A549 treated with RU486 at 1 μM for 4 hours (cell line): ENCODE data around the gene CCN5. TPM values are rescaled to one million over a fixed set of nuclear protein-coding genes. Genes with fewer than 3 reads are reported as not detected.

Experiments
- total RNA-seq: library from RNA; stranded (reverse); fragments of 200-300 nt; extraction: Qiagen RNA extraction; gene quantifications from 5 replicates; pipeline ENCODE4 v1.2.3, GENCODE V29; 2022; ENCODE audit warnings: low read depth

CCN5 gene
- 22.0 to 38.0 TPM (median 23.7 TPM) in 5 replicates for total RNA-seq

DNA sequence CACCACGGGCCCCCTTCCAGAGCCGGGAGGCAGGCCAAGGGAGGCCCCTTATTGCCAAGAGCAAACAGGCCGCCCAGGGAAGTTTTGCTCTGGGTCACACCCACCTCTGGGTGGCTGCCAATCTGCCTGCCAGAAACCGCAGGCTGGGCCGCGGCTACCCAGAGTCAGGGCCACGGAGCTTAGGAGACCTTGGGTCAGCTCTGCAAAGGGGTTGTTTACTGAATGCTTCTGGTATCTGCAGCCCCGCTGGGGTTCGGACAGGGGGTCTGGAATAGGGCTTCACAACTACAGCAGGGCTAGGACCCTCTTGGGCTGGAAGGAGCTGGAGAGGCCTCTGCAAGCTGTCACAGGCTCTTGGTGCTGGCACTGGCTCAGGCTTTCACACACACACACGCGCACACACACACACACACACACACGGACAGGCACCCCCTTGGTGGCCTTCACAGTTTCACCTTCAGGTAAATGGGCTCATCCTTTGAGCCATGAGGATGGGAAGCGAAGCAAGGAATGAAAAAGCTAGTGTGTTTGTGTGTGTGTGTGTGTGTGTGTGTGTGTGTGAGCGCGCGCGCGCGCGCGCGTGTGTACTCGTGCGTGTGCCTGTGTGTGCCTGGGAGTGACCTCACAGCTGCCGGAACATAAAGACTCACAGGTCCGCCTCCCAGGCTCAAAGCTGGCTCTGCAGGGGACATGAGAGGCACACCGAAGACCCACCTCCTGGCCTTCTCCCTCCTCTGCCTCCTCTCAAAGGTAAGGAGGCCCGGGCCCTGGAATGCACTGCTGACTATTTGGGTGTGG is at the start of gene CCN5:
Gene CCN5, plus strand, starts transcription at position 669 of the 798 bp plus-strand sequence. Its CDS starts 22 bp downstream, at position 691.

DNA sequence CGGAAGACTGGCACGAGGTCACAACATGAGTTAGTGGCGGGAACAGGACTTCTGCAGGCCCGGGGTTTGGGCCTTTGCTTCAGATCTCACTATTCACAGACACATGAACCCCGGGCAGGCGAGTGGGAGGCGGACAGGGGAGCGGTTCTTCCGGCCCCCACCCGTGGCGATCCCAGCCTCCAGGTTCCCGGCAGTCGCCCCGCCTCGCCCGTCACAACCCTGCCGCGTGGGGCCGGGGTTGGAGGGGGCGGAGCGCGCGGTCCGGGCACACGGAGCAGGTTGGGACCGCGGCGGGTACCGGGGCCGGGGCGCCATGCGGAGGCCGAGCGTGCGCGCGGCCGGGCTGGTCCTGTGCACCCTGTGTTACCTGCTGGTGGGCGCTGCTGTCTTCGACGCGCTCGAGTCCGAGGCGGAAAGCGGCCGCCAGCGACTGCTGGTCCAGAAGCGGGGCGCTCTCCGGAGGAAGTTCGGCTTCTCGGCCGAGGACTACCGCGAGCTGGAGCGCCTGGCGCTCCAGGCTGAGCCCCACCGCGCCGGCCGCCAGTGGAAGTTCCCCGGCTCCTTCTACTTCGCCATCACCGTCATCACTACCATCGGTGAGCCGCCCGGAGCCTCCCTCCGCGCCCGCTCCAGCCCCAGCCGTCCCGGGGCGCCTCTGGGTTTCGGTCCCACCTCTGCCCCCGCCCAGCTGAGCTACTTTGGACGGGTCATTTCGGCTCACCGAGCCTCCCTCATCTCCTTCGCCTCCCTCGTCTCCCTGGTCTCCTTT is 30.6 kb downstream of the CCN5 start, which contains the start of gene KCNK15:
Gene KCNK15, plus strand, starts transcription at position 268 of the 769 bp plus-strand sequence. Its CDS starts 46 bp downstream, at position 314.

Other genes starting within 250 kb of the CCN5 start
- gene TTPAL, start 239.5 kb upstream of the CCN5 start, total RNA-seq: 10.4 to 14.5 TPM (median 13.6 TPM) in 5 replicates
- 61.4 to 82.1 TPM (median 81.4 TPM) in 5 replicates for gene SERINC3, start 193.3 kb upstream of the CCN5 start, total RNA-seq
- 34.8 to 41.2 TPM (median 40.0 TPM) in 5 replicates for gene PKIG, start 132.8 kb upstream of the CCN5 start, total RNA-seq
- gene ADA, start 63.7 kb upstream of the CCN5 start, total RNA-seq: 48.2 to 61.0 TPM (median 54.2 TPM) in 5 replicates
- 0.42 to 0.96 TPM (median 0.80 TPM) in 5 replicates for gene KCNK15, start 30.5 kb downstream of the CCN5 start, total RNA-seq
- gene RIMS4, start 95.2 kb downstream of the CCN5 start, total RNA-seq: 1.0 to 1.4 TPM (median 1.2 TPM) in 5 replicates
- 195 to 207 TPM (median 204 TPM) in 5 replicates for gene YWHAB, start 170.3 kb downstream of the CCN5 start, total RNA-seq
- 10.9 to 17.6 TPM (median 15.8 TPM) in 5 replicates for gene PABPC1L, start 194.7 kb downstream of the CCN5 start, total RNA-seq
- 40.7 to 48.2 TPM (median 41.1 TPM) in 5 replicates for gene TOMM34, start 245.0 kb downstream of the CCN5 start, total RNA-seq